ENCODE results near the gene NUDT17. TPM values are rescaled to one million over a fixed set of nuclear protein-coding genes. Genes with fewer than 3 reads are reported as not detected.

NUDT17 gene
- total and polyA plus RNA-seq, 9 of the 15 experiments (the other 6 are each of a cell fraction or from before 2014, with no cell fraction given) = 2.1 to 10.0 (median 6.1) TPM

DNA sequence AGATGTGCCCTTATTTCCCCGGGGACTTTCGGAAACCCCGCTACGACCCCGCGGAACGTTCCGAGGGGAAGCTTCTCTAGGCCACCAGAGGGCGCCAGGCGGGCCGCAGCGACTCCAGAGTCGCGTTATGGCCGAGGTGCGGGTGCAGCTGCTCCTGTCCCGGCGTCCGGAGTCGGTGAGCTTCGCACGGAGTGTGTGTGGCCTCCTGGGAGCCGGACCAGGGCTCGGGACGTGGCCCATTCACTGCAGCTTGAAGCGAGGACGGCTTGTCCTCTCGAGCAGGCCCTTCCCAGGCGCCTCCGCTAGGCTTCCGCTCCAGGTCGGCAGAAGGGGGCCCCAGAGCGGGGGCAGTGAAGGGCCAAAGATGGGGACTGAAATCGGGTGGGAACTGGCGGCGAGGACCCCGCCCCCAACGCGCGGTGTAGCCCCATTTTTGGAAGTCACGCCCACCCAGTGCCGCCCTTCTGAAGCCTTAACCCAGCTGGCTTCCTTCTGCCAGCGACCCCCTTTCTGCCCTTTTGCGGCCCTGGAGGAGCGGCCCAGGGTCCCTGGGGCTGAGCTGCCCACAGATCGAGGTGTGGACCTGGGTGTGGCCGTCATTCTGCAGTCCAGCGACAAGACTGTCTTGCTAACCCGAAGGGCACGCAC, at the start of gene NUDT17 (continued):
- TF ChIP-seq BRD9 (IDR thresholded peaks at IDR 0.05; ENCODE audit: low read depth, partially characterized antibody) (no peak), CBX5 (IDR thresholded peaks at IDR 0.05; ENCODE audit: borderline replicate concordance, low read depth) (no peak), MXD1 (CRISPR knock-in tag; IDR thresholded peaks at IDR 0.05; ENCODE audit: borderline replicate concordance, poor library complexity, severe bottlenecking) (no peak), ZNF263 (CRISPR knock-in tag; IDR thresholded peaks at IDR 0.05; ENCODE audit: borderline replicate concordance) (peak; percentile 54), POLR2A (conservative IDR thresholded peaks at IDR 0.05) (peak; percentile 75), GTF2E2 (tag; IDR thresholded peaks at IDR 0.05) (no peak), HDAC2 (IDR thresholded peaks at IDR 0.05) (no peak), NFIX (CRISPR knock-in tag; IDR thresholded peaks at IDR 0.05; ENCODE audit: low read depth) (no peak), TCF7L2 (IDR thresholded peaks at IDR 0.05; ENCODE audit: low read depth, low read length) (no peak), ZNF134 (CRISPR knock-in tag; conservative IDR thresholded peaks at IDR 0.05) (no peak), STAT5A (IDR thresholded peaks at IDR 0.05; ENCODE audit: borderline replicate concordance, low read length) (no peak), TCFL5 (CRISPR knock-in tag; conservative IDR thresholded peaks at IDR 0.05) (no peak), HDAC6 (IDR thresholded peaks at IDR 0.05; ENCODE audit: low read depth, low read length) (no peak), NFRKB (IDR thresholded peaks at IDR 0.05; ENCODE audit: low read depth) (peak; percentile 58; the same call in 1 of the 2 replicates), HDGF (IDR thresholded peaks at IDR 0.05) (no peak), TRIM28 (IDR thresholded peaks at IDR 0.05) (no peak), RBM17 (IDR thresholded peaks at IDR 0.05; ENCODE audit: borderline replicate concordance, low read depth, low read length) (no peak), ZNF551 (CRISPR knock-in tag; IDR thresholded peaks at IDR 0.05) (no peak), RNF2 (IDR thresholded peaks at IDR 0.05) (0 out of 2 replicates have a peak, but pooled peaks have one; percentile 34), ELF4 (CRISPR knock-in tag; IDR thresholded peaks at IDR 0.05) (no peak), SMARCA5 (IDR thresholded peaks at IDR 0.05) (no peak; the same call in 1 of the 2 replicates), MTF1 (CRISPR knock-in tag; IDR thresholded peaks at IDR 0.05; ENCODE audit: borderline replicate concordance) (no peak), PURB (CRISPR knock-in tag; IDR thresholded peaks at IDR 0.05; ENCODE audit: low read depth) (no peak), PYGO2 (tag; IDR thresholded peaks at IDR 0.05) (no peak), MEF2D (tag; conservative IDR thresholded peaks at IDR 0.05; ENCODE audit: low read depth) (no peak), LEF1 (IDR thresholded peaks at IDR 0.05) (no peak), HBP1 (CRISPR knock-in tag; IDR thresholded peaks at IDR 0.05) (no peak)
- TF ChIP-seq, protein P1, sequence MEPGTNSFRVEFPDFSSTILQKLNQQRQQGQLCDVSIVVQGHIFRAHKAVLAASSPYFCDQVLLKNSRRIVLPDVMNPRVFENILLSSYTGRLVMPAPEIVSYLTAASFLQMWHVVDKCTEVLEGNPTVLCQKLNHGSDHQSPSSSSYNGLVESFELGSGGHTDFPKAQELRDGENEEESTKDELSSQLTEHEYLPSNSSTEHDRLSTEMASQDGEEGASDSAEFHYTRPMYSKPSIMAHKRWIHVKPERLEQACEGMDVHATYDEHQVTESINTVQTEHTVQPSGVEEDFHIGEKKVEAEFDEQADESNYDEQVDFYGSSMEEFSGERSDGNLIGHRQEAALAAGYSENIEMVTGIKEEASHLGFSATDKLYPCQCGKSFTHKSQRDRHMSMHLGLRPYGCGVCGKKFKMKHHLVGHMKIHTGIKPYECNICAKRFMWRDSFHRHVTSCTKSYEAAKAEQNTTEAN (CRISPR knock-in tag; IDR thresholded peaks at IDR 0.05) = no peak
- TF ChIP-seq, protein P2, sequence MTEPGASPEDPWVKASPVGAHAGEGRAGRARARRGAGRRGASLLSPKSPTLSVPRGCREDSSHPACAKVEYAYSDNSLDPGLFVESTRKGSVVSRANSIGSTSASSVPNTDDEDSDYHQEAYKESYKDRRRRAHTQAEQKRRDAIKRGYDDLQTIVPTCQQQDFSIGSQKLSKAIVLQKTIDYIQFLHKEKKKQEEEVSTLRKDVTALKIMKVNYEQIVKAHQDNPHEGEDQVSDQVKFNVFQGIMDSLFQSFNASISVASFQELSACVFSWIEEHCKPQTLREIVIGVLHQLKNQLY (CRISPR knock-in tag; conservative IDR thresholded peaks at IDR 0.05) = no peak
